Fibroblast of lung (primary cell): ENCODE data around the gene BBS9.
A peak's percentile ranks its signal among the peaks of the same experiment; 100 is the strongest.

Experiments used
- EZH2 ChIP-seq: IDR thresholded peaks from 2 replicates; pipeline ENCODE4 v1.5.1; 2012; ENCODE audit warnings: low read length, control low read depth, mild to moderate bottlenecking; ENCODE audit errors: missing control alignments
- TF ChIP-seq, protein P1 (sequence below), 2 donors: IDR thresholded peaks in 1 of 2; conservative IDR thresholded peaks in 1 of 2; 1 replicate in 1 of 2; 2 replicates in 1 of 2; pipeline ENCODE4 v1.5.1; 2011 to 2012; ENCODE audit warnings: low read length in 2 of 2, control low read depth in 1 of 2, inconsistent platforms in 1 of 2, low read depth in 1 of 2, mild to moderate bottlenecking in 1 of 2

DNA sequence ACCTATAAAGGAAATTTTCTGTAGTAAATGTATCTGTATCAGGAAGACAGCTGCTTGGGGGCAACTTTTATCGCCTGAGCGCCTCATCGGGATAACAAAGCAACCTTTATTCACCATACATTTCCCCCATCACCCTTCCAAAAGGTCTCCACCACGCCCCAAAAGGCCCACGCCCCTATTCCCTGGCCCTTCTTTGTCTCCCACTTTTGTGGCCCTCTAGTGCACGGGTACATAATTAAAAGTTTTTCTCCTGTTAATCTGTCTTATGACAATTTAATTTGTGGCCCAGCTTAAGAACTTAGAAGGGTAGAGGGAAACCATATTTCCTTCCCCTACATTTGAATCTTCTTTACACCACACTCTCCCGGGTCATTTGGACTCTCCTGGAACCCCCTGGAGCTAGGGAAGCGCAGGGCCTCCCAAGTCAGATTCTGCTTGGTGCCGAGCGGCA is 20.8 kb upstream of the BBS9 start:
- TF ChIP-seq, protein P1, sequence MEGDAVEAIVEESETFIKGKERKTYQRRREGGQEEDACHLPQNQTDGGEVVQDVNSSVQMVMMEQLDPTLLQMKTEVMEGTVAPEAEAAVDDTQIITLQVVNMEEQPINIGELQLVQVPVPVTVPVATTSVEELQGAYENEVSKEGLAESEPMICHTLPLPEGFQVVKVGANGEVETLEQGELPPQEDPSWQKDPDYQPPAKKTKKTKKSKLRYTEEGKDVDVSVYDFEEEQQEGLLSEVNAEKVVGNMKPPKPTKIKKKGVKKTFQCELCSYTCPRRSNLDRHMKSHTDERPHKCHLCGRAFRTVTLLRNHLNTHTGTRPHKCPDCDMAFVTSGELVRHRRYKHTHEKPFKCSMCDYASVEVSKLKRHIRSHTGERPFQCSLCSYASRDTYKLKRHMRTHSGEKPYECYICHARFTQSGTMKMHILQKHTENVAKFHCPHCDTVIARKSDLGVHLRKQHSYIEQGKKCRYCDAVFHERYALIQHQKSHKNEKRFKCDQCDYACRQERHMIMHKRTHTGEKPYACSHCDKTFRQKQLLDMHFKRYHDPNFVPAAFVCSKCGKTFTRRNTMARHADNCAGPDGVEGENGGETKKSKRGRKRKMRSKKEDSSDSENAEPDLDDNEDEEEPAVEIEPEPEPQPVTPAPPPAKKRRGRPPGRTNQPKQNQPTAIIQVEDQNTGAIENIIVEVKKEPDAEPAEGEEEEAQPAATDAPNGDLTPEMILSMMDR (conservative IDR thresholded peaks at IDR 0.05 in 1 of 2, IDR thresholded peaks at IDR 0.05 in 1 of 2; ENCODE audit: low read depth in 1 of 2, low read length in 2 of 2), result peak in 1 of 2 donors; percentile 3
- no peak for TF ChIP-seq EZH2
